ENCODE results near the gene CCKAR.

CCKAR gene

GRCh38 chr4:26447378-26447777 lies 42.9 kb downstream of the CCKAR start:
- H4K20me1 ChIP-seq (ENCODE audit: insufficient read depth, low read length), result no peaks in the 10 kb centered on the region
- H3K36me3 ChIP-seq (ENCODE audit: insufficient read depth, low read length), result no peaks in the 10 kb centered on the region
- H3K27me3 ChIP-seq (ENCODE audit: insufficient read depth, low read length, poor library complexity), result no peaks in the 10 kb centered on the region
- DNase-seq (no peak), ATAC-seq (ENCODE audit: insufficient read depth, low read depth) (no peak)
- H3K79me2 ChIP-seq (ENCODE audit: insufficient read depth, low read length), result no peaks in the 10 kb centered on the region
- H3K4me3 ChIP-seq (ENCODE audit: low read depth in 1 of 2, low read length in 2 of 2), result no peak overlapping the region
- no peak overlapping the region for H3K9ac ChIP-seq (ENCODE audit: low read depth, low read length)
- no peak overlapping the region for H3K4me2 ChIP-seq (ENCODE audit: insufficient read depth, low read length)
- no peak for TF ChIP-seq EZH2 (IDR thresholded peaks at IDR 0.05; ENCODE audit: borderline replicate concordance, low read depth, low read length, severe bottlenecking)
- TF ChIP-seq CTCF (IDR thresholded peaks at IDR 0.05; ENCODE audit: borderline replicate concordance, extremely low read depth, low read length, poor library complexity, severe bottlenecking), result no peak
- H3K9me3 ChIP-seq (ENCODE audit: insufficient read depth, low read length, severe bottlenecking), result no peaks in the 10 kb centered on the region
- no peak overlapping the region for H2AFZ ChIP-seq (ENCODE audit: low read depth, low read length)
- no peak overlapping the region for H3K27ac ChIP-seq (ENCODE audit: low read length)
- H3K4me1 ChIP-seq (ENCODE audit: insufficient read depth, low read length), result no peaks in the 10 kb centered on the region

GRCh38 chr4:26441771-26442170 lies 48.5 kb downstream of the CCKAR start:
- DNase-seq (no peak), ATAC-seq (ENCODE audit: insufficient read depth, low read depth) (no peak)
- H3K9me3 ChIP-seq (ENCODE audit: insufficient read depth, low read length, severe bottlenecking), result no peaks in the 10 kb centered on the region
- no peak overlapping the region for H3K9ac ChIP-seq (ENCODE audit: low read depth, low read length)
- H3K4me2 ChIP-seq (ENCODE audit: insufficient read depth, low read length), result no peak overlapping the region
- no peaks in the 10 kb centered on the region for H3K36me3 ChIP-seq (ENCODE audit: insufficient read depth, low read length)
- TF ChIP-seq CTCF (IDR thresholded peaks at IDR 0.05; ENCODE audit: borderline replicate concordance, extremely low read depth, low read length, poor library complexity, severe bottlenecking) (no peak), EZH2 (IDR thresholded peaks at IDR 0.05; ENCODE audit: borderline replicate concordance, low read depth, low read length, severe bottlenecking) (no peak)
- no peaks in the 10 kb centered on the region for H4K20me1 ChIP-seq (ENCODE audit: insufficient read depth, low read length)
- H3K4me3 ChIP-seq (ENCODE audit: low read depth in 1 of 2, low read length in 2 of 2), result no peak overlapping the region
- no peaks in the 10 kb centered on the region for H3K27me3 ChIP-seq (ENCODE audit: insufficient read depth, low read length, poor library complexity)
- no peak overlapping the region for H3K27ac ChIP-seq (ENCODE audit: low read length)
- H3K4me1 ChIP-seq (ENCODE audit: insufficient read depth, low read length), result no peaks in the 10 kb centered on the region
- no peak overlapping the region for H2AFZ ChIP-seq (ENCODE audit: low read depth, low read length)
- no peaks in the 10 kb centered on the region for H3K79me2 ChIP-seq (ENCODE audit: insufficient read depth, low read length)

DNA sequence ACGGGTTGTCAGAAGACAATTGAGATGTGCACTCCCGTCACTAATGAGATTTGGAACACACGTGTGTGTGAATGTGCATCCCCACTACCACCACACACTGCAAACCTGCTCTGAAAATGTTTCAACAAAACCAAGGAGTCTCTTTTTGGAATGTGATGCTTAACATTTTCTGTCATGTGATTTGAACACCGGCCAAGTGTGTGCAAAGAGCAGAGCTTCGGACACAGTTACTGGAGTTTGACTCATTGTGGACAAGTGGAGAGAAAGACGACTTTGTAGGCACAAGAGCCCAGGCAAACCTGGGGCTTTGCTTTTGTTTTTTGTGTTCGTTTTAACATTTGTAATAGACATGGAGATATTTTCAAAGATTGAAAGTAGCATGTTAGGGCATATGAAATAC lies 49.2 kb downstream of the CCKAR start:
- Histone ChIP-seq H3K27me3 (ENCODE audit: insufficient read depth, low read length, poor library complexity) (no peaks in the 10 kb centered on the region), H3K79me2 (ENCODE audit: insufficient read depth, low read length) (no peaks in the 10 kb centered on the region), H3K4me3 (ENCODE audit: low read depth in 1 of 2, low read length in 2 of 2) (no peak overlapping the region), H3K4me1 (ENCODE audit: insufficient read depth, low read length) (no peaks in the 10 kb centered on the region), H3K4me2 (ENCODE audit: insufficient read depth, low read length) (no peak overlapping the region), H4K20me1 (ENCODE audit: insufficient read depth, low read length) (no peaks in the 10 kb centered on the region), H3K9ac (ENCODE audit: low read depth, low read length) (no peak overlapping the region), H2AFZ (ENCODE audit: low read depth, low read length) (no peak overlapping the region), H3K27ac (ENCODE audit: low read length) (no peak overlapping the region), H3K36me3 (ENCODE audit: insufficient read depth, low read length) (peaks cover 1% of the 10 kb centered on the region; the same call in 1 of the 2 replicates), H3K9me3 (ENCODE audit: insufficient read depth, low read length, severe bottlenecking) (no peaks in the 10 kb centered on the region)
- ATAC-seq (ENCODE audit: insufficient read depth, low read depth) (no peak), DNase-seq (no peak)
- TF ChIP-seq CTCF (IDR thresholded peaks at IDR 0.05; ENCODE audit: borderline replicate concordance, extremely low read depth, low read length, poor library complexity, severe bottlenecking) (no peak), EZH2 (IDR thresholded peaks at IDR 0.05; ENCODE audit: borderline replicate concordance, low read depth, low read length, severe bottlenecking) (no peak)
